DOHH2 (cell line): ENCODE results near the gene METRN.

Experiments
- EZH2phosphoT487 ChIP-seq: fragments of 200-600 bp; sonication (generic); IDR thresholded peaks from 2 replicates; pipeline ENCODE4 v1.6.1; 2017; ENCODE audit warnings: borderline replicate concordance, mild to moderate bottlenecking, antibody characterized with exemption, low read length, moderate library complexity, mixed read lengths
- TF ChIP-seq, protein P1 (sequence below): fragments of 200-600 bp; sonication (generic); IDR thresholded peaks from one replicate; pipeline ENCODE4 v1.5.1; 2014; ENCODE audit warnings: antibody characterized with exemption, mild to moderate bottlenecking, low read depth, low read length; ENCODE audit not compliant: poor library complexity, severe bottlenecking

DNA sequence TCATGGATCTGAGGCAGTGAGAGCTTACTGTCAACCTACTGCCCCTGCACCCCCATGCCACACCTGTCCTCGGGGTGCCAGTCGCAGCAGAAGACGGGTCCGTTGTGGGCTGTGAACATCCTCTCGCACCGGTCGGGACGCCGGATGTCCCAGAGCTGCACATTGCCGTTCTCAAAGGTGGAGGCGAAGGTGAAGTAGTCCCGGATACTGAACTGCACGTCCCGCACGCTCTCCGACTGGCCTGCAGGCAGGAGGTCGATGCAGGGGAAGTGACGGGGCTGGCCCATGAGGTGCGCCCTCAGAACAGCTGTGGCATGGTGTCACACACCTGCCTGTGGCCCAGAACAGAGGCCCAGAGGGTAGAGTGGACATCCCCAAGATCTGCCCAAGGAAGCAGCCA lies 27.4 kb upstream of the METRN start:
- TF ChIP-seq, protein P1, sequence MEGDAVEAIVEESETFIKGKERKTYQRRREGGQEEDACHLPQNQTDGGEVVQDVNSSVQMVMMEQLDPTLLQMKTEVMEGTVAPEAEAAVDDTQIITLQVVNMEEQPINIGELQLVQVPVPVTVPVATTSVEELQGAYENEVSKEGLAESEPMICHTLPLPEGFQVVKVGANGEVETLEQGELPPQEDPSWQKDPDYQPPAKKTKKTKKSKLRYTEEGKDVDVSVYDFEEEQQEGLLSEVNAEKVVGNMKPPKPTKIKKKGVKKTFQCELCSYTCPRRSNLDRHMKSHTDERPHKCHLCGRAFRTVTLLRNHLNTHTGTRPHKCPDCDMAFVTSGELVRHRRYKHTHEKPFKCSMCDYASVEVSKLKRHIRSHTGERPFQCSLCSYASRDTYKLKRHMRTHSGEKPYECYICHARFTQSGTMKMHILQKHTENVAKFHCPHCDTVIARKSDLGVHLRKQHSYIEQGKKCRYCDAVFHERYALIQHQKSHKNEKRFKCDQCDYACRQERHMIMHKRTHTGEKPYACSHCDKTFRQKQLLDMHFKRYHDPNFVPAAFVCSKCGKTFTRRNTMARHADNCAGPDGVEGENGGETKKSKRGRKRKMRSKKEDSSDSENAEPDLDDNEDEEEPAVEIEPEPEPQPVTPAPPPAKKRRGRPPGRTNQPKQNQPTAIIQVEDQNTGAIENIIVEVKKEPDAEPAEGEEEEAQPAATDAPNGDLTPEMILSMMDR: no peak
- no peak for TF ChIP-seq EZH2phosphoT487
